ENCODE measurements around the gene MTHFD2L.

MTHFD2L gene

DNA sequence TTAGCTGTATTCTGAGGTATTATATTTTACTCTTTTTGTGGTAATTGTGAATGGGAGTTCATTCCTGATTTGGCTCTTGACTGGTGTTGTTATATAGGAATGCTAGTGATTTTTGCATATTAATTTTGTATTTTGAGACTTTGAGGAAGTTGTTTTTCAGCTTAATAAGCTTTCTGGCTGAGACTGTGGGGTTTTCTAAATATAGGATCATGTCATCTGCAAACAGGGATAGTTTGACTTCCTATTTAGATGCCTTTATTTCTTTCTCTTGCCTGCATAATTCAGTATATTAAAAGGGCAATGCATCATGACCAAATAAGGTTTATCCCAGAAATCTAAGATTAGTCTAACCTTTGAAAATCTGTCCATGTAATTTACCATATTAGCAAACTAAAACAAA, 105.6 kb downstream of the MTHFD2L start:
- TF ChIP-seq, protein P1, sequence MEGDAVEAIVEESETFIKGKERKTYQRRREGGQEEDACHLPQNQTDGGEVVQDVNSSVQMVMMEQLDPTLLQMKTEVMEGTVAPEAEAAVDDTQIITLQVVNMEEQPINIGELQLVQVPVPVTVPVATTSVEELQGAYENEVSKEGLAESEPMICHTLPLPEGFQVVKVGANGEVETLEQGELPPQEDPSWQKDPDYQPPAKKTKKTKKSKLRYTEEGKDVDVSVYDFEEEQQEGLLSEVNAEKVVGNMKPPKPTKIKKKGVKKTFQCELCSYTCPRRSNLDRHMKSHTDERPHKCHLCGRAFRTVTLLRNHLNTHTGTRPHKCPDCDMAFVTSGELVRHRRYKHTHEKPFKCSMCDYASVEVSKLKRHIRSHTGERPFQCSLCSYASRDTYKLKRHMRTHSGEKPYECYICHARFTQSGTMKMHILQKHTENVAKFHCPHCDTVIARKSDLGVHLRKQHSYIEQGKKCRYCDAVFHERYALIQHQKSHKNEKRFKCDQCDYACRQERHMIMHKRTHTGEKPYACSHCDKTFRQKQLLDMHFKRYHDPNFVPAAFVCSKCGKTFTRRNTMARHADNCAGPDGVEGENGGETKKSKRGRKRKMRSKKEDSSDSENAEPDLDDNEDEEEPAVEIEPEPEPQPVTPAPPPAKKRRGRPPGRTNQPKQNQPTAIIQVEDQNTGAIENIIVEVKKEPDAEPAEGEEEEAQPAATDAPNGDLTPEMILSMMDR (conservative IDR thresholded peaks at IDR 0.05; ENCODE audit: low read depth, low read length): no peak
- H3K4me3 ChIP-seq (ENCODE audit: low read length): no peak overlapping the region
- DNase-seq (ENCODE audit: low read depth): no peak

DNA sequence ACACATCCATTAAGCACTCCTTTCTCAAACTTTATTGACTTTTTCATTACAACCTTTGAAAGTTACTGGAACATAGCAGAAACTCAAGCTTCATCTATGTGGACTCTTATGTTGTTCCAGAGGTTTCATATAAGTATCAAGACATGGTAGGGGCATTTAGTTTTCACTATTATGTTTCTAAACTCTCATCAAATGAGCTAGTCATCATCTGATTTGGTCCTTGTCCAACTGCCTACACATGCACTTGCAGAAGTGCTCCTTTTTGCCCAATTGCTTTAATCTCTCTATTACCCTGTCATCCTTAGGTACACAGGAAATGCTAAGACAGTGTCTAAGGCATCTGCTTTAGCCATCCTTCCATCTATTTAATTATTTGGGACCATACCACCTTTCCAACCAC, 108.2 kb downstream of the MTHFD2L start:
- TF ChIP-seq, protein P1 (conservative IDR thresholded peaks at IDR 0.05; ENCODE audit: low read depth, low read length): no peak
- DNase-seq (ENCODE audit: low read depth): no peak
- no peak overlapping the region for H3K4me3 ChIP-seq (ENCODE audit: low read length)

DNA sequence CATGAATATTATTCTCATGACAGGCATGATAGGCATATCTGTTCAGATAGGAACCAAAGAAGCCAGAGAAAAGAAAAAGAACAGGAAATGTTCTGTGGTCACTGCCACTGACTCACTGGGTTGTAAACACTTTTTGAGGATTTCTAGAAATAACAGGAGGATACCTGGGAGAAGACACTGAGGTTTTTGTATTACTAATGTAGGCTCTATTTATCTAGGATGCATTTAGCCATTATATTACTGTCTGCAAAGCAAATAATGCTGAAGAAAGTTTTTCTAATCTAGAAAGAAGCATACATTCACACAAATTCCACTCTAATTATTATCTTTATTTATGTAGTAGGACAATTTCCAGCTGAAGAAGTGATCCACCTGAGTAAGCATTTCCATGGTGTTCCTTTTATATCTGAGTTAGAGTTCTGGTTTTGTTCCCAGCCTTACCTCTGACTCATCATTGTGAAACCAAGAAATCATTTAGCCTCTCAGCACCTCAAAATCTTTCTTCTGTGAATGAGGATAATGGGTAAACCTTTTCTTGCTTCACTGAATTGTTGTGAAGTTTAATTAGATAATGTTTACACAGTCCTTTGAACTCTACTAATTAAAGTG, 110.2 kb downstream of the MTHFD2L start:
- DNase-seq (ENCODE audit: low read depth): no peak
- H3K4me3 ChIP-seq (ENCODE audit: low read length): no peak overlapping the region
- TF ChIP-seq, protein P1 (conservative IDR thresholded peaks at IDR 0.05; ENCODE audit: low read depth, low read length): no peak

DNA sequence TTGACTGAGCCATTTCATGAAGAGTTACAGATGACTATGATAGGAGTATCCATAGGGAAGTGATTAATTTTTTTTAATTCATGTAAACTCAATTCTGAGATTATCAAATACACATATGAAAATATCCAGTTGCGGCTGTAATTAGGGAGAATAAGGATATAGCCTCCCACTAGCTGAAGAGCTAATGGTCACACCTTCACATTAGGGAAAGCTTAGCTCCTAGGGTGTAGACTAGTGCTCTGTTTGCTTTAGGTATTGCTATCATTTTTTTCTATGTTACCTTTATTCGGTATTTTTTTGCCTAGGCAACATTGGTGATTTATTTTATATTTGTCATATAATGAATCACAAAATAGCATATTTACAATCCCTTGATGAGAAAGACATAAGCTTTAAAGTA, 110.7 kb downstream of the MTHFD2L start:
- DNase-seq (ENCODE audit: low read depth): no peak
- TF ChIP-seq, protein P1 (conservative IDR thresholded peaks at IDR 0.05; ENCODE audit: low read depth, low read length): no peak
- no peak overlapping the region for H3K4me3 ChIP-seq (ENCODE audit: low read length)

DNA sequence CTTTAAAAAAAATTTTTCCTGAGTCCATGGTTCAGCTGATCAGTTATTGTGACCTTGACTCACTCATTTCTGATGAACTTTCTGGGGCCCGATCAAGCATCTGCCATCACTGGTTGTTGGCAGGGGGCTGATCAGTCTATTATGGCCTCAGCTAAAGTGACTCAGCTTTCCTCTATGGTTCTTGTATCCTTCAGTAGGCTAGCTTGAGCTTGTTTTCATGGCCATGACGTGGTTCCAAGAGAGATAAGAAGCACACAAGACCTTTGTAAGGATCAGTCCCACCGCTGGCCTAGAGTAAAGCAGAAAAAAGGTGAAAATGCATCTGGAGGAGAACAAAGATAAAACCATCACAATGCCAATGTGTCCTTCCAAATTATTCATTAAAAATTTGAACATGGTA, 120.6 kb downstream of the MTHFD2L start:
- DNase-seq (ENCODE audit: low read depth): no peak
- no peak overlapping the region for H3K4me3 ChIP-seq (ENCODE audit: low read length)
- TF ChIP-seq, protein P1 (conservative IDR thresholded peaks at IDR 0.05; ENCODE audit: low read depth, low read length): no peak

DNA sequence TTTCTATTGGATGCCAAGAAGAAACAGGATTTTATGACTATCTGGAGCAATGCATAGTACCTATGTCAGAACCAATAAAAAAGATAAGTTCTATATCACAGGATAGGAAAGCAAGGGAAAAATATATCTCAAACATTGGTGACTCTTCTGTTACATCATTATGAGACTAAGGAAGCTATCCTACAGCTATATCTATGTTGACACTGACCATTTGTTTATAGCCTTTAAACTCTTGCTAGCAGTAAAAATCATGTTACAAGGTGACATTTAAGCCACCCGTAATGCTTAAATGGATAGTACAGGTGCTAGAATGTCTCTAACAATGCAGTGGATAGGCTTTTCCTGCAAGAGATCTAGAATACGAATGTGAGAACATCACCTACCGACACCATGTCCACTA, 121.8 kb downstream of the MTHFD2L start:
- TF ChIP-seq, protein P1 (conservative IDR thresholded peaks at IDR 0.05; ENCODE audit: low read depth, low read length): no peak
- DNase-seq (ENCODE audit: low read depth): no peak

DNA sequence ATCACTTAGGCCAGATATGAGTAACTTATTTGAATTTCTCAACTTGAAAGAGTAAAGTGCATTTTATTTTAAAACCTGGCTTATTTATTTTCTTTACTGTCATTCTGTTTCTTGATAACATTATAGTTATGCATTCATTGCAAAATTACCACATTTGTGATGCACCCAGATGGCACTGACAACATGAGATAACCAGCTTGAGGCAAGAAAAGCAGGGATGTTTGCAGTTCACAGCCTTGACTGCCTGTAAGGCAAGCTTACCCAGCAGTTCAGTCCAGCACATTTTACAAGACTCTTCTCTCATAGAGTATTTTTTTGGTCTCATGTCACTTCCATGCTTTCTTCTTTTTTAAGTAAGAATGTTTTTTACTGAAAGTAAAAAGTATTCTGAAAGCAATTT, 125.0 kb downstream of the MTHFD2L start:
- TF ChIP-seq, protein P1 (conservative IDR thresholded peaks at IDR 0.05; ENCODE audit: low read depth, low read length): no peak
- no peak overlapping the region for H3K4me3 ChIP-seq (ENCODE audit: low read length)
- no peak for DNase-seq (ENCODE audit: low read depth)

More for the DNA sequence above, 121.8 kb downstream of the MTHFD2L start:
- no peak overlapping the region for H3K4me3 ChIP-seq (ENCODE audit: low read length)
